Epithelial cell of proximal tubule (primary cell): ENCODE measurements around the gene RAPGEF4. TPM values are rescaled to one million over a fixed set of nuclear protein-coding genes. Genes with fewer than 3 reads are reported as not detected.

Source experiments
- DNase-seq: peaks from one replicate; pipeline ENCODE4 v3.0.0-alpha.2; 2011; ENCODE audit warnings: low read depth
- H3K4me3 ChIP-seq: 2 replicates; pipeline ENCODE4 v1.5.1; 2011; ENCODE audit warnings: low read depth, mild to moderate bottlenecking, low read length
- total RNA-seq: library from RNA; depleted of rRNA; stranded (reverse); fragments of >200 nt; gene quantifications from 2 replicates; pipeline ENCODE4 v1.2.3, GENCODE V29; 2015
- TF ChIP-seq, protein P1 (sequence below): conservative IDR thresholded peaks from 2 replicates; pipeline ENCODE4 v1.5.1; 2012; ENCODE audit warnings: low read depth, mild to moderate bottlenecking, low read length

RAPGEF4 gene
- total RNA-seq, 1 donor from 2014 or later, result 0.81 TPM

DNA sequence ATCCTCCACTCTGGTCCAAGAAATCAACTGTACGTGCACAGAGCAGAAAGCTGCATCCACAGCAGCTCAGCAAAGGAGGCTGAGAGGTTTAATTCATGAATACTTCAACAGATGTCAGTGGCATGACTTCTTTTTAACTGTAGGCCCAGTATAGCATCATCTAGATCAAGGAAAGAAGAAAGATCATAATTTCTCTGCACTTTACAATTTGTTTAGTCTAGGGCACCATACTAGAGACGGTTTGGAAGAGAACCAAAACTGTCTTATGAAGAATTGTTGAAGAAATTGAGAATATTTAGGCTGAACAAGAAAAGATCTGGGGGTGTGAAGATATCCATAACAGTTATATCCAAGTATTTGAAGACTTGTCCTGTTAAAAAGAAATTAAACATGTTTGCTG lies 309.5 kb downstream of the RAPGEF4 start:
- H3K4me3 ChIP-seq, result no peak overlapping the region
- TF ChIP-seq, protein P1, sequence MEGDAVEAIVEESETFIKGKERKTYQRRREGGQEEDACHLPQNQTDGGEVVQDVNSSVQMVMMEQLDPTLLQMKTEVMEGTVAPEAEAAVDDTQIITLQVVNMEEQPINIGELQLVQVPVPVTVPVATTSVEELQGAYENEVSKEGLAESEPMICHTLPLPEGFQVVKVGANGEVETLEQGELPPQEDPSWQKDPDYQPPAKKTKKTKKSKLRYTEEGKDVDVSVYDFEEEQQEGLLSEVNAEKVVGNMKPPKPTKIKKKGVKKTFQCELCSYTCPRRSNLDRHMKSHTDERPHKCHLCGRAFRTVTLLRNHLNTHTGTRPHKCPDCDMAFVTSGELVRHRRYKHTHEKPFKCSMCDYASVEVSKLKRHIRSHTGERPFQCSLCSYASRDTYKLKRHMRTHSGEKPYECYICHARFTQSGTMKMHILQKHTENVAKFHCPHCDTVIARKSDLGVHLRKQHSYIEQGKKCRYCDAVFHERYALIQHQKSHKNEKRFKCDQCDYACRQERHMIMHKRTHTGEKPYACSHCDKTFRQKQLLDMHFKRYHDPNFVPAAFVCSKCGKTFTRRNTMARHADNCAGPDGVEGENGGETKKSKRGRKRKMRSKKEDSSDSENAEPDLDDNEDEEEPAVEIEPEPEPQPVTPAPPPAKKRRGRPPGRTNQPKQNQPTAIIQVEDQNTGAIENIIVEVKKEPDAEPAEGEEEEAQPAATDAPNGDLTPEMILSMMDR, result no peak
- DNase-seq, result no peak

DNA sequence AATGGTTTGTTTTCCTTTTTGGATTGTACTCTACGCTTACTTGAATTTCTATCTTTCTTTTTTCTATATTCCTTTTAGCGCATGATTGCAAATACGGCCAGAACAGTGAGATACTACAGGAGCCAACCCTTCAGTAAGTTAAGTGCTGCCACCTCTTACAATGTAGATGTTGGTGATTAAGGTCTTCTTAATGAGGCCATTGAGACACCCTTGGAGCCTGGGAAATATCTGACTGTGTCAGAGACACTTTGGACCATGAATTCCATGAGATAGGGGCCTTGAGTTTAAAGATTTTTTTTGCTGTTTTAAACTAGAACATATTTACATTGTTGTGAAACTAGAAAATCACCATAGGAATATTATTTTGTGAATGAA lies 312.9 kb downstream of the RAPGEF4 start:
- H3K4me3 ChIP-seq, result no peak overlapping the region
- TF ChIP-seq, protein P1, result no peak
- DNase-seq, result no peak

DNA sequence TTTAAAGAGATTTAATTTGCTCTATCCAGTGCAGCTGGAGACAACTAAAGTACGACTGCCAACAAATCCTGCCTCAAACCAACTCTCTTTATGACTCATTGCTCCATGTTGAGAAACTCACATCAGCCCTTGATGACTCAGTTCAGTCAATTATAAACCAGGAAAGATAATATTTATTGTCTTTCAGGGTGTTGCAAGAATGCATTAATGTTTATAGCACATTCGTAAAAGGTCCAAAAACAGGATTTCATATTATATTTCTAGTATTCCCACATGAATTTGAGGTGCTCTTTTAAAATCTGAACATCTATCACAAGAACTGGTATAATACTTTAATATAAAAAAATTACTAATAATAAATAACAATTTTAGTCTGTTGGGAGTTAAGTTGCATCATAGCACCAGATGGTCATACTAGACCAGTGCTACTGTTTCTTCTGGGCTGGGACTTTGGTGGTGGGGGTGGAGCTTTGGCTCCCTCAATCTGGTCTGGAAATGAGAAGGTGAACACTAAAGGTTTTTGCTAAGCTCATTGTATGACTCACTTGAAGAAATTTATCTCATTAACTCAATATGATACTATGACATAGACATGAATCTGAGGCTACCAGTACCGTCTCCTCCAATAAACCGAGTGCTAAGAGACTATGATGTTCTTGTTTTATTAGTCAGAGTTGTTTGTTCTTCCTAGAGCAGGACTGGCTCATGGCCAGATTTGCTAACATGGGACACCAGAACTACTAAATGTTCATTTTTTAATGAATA lies 313.4 kb downstream of the RAPGEF4 start:
- TF ChIP-seq, protein P1, result no peak
- peak; percentile 99 for DNase-seq
- H3K4me3 ChIP-seq, result no peak overlapping the region

DNA sequence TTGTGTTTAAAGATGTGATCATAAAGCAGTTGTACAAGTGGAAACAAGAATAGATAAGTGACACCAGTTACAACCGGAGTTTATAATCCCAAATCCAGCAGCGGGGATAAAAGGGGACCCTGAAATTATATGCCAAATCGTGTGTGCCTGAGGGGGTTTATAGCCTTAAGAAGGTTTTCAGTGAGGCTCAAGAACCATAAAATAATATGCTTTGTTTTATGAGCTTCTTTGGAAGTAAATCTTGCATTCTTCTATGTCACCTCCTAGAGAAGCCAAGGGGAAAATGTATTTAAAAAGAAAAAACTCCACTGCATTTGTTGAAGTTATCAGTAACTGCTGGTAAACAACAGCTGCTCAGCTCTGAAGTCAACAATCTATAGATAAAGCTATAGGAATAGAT lies 314.2 kb downstream of the RAPGEF4 start:
- no peak for DNase-seq
- H3K4me3 ChIP-seq, result no peak overlapping the region
- TF ChIP-seq, protein P1, result no peak

DNA sequence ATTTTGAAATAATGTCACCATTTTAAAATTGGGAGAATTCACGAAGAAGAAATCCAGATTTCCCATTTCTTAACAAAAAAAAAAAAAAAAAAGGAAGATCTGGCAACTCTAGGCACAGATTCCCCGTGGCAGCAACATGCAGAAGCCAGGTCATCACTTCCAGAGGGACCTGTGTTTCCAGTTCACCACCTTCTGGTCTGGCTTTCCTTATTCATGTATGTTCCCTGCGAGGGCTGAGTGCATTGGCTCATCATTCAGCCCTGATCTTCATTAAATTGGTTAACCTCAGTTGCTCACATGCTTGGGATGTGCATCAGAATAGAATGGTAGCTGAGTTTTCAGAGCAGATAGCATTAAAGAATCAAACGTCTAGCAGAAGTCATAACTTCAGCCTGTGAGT lies 315.0 kb downstream of the RAPGEF4 start:
- H3K4me3 ChIP-seq, result no peak overlapping the region
- DNase-seq, result no peak
- TF ChIP-seq, protein P1, result no peak

DNA sequence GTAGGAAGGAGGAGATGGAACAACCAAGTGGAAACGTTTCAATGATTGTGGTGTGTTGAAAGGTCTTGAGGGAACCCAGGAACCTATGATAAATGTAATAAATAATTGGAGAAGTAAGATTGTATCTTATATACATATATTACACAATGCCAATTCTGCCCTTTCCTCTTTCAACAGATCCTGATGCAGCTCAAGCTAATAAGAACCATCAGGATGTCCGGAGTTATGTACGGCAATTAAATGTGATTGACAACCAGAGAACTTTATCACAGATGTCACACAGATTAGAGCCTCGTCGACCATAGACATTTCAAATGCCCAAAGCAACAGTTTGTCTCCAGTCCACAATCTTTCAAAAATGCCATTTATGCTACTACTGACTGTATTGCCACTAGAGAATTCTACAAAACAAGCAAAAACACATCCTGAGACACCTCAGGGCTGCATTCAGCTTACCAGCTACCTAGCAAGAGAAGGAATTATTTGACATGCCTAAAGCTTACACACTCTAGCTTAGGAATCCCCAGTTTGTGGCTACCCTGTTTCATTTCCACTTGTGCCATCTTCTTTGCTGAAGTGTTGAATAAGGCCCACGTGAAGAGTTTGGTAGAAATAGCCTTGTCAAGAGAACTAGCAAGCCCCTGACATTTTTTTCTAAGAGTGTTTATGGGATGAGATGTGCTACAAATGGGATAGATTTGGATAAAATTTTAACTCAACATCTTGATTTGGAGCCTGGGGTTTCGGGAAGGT lies 316.0 kb downstream of the RAPGEF4 start:
- H3K4me3 ChIP-seq, result no peak overlapping the region
- TF ChIP-seq, protein P1, result no peak
- no peak for DNase-seq
